GM19328 (cell line): ENCODE results near the gene CMIP.
"Not testable (repeated sequence)": the region's sequence is repeated elsewhere in the genome, so short reads cannot be mapped to it uniquely, and the experiment has no call there.

Source experiments
- ATAC-seq: cut with Tn5 transposase; IDR thresholded peaks from one replicate; pipeline ENCODE4 v1.9.1; 2021; ENCODE audit warnings: mild to moderate bottlenecking, moderate library complexity; ENCODE audit not compliant: unreplicated experiment

Gene CMIP

DNA sequence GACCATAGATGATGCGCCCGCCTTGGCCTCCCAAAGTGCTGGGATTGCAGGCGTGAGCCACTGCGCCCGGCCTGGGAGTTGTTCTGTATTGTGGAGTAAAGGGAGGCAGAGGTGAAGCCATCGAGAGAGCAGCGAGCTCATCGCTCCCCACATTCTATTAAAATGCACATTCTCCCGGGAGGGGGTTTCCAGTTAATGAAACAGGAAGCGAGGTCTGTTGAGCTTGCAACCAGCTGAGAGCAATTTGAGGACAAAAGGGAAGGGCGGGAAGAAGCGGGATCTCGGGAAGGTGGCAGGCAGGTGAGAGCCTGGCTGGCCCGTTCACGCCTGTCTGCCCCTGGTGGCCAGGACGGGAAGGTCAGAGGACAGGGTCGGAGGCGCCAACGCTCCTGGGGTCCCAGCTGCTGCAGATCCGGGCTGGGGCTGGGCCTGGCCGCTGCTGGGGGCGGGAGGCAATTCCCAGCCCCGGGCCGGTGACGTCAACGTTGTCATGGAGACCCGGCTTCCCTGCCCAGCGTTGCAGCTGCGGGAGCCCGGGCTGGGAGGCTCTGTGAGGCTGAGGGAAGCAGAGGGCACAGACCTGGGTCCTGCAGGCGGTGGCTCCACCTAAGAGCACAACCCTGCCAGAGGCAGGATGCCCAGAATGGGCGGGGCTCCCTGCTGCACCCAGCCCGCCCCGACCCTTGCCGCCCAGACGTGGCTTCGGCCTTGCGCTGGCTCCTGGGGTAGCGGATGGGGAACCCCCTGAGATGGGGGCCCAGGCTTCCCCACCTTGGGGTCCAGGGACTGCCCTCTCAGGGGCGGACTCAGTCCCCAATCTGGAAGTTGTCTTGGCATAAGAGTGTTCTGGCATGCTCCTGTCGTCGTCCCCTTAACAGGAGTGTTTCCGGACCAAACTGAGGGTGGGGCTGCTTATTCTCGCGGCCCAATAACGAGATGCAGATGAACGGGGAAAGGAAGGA, 285.8 kb downstream of the CMIP start:
- ATAC-seq, result peak; percentile 79

GRCh38 chr16:81731649-81732048, 287.0 kb downstream of the CMIP start:
- ATAC-seq, result no peak

GRCh38 chr16:81732699-81733098, 288.1 kb downstream of the CMIP start:
- no peak for ATAC-seq

DNA sequence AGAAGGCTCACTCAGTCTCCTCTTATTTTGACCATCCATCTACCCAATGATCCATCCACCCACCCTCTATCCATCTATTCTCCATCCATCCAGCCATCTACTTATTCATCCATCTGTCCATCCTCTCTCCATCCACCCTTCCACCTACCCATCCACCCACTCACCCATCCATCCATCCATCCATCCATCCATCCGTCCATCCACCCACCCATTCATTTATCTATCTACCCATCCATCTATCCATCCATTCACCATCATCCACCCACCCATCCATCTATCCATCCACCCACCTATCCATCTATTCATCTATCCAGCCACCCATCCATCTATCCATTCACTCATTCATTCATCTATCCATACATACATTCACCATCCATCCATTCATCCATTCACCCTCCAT, 288.7 kb downstream of the CMIP start:
- ATAC-seq, result no peak

DNA sequence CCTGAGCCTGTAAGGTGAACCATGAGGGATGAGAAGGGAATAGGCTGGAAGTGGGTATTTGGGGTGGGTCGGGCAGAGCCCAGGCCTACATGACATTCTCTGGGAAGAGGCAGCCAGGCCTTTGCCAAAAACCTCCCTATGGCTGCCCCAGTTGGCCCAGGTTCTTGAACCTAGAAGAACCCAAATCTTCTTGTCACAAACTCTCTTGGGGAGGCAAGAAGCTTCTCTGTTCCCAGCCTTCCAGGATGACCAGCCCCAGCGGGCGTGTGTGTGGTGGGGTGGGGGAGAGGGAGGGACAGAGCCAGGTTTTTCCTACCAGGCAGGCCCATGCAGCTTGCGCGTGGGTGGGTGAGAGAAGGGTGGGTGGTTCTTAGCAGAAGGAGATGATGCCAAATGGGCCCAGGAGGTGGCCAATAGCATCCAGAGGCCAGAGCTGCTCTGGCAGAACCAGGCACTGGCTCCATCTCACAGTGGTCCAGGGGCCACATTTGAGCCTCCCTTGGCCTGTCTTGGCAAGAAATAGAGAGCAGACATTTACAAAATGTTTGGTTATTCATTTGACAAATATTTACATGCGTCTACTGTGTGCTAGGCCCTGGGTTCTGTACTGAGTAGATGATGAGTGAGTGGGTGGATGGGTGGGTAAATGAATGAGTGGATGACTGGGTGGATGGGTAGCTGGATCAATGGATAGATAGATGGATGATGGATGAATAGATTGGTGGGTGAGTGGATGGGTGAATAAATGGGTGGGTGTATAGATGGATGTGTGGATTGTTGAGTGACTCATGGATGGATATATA, 290.2 kb downstream of the CMIP start:
- no peak for ATAC-seq

GRCh38 chr16:81737885-81738536, 293.4 kb downstream of the CMIP start:
- peak; percentile 56 for ATAC-seq

- no peak for ATAC-seq
These were observed 294.3 kb downstream of the CMIP start for GRCh38 chr16:81738783-81739496.

DNA sequence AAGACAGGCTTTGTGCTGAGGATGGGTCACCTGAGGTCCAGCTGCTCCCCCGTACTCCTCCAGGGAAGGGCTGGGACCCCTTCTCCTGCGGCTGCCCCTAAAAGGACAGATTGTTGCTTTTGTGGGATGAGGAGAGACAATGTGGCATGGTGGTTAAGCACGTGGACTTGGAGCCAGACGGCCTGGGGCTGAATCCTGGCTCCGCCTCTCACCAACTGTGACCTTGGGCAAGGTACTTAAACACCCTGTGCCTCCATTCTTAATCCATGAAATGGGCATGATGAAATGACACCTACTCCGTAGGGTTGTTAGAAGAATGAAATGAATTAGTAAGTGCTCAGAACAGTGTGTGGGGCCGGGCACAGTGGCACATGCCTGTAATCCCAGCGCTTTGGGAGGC, 294.9 kb downstream of the CMIP start:
- ATAC-seq, result no peak

DNA sequence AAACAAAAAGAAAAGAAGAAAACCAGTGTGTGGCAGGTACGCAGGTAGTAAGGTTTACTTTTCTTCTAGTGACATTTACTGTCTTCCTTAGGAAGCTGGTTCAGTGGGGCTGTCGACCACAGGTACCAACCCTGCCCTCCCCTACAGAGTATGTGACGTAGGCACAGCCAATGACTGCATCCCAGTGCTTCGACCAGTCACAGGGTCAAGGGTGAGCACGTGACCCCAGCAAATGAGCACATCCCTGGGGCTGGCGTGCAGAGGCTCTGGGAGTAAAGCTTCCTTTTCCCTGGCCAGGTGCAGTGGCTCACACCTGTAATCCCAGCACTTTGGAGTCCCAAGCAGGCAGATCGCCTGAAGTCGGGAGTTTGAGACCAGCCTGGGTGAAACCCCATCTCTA, 295.6 kb downstream of the CMIP start:
- peak; percentile 58 for ATAC-seq

- ATAC-seq, result not testable (repeated sequence)
These were observed 296.8 kb downstream of the CMIP start for GRCh38 chr16:81741430-81741770.

- ATAC-seq, result no peak
These were observed 299.8 kb downstream of the CMIP start for GRCh38 chr16:81744385-81744784.

DNA sequence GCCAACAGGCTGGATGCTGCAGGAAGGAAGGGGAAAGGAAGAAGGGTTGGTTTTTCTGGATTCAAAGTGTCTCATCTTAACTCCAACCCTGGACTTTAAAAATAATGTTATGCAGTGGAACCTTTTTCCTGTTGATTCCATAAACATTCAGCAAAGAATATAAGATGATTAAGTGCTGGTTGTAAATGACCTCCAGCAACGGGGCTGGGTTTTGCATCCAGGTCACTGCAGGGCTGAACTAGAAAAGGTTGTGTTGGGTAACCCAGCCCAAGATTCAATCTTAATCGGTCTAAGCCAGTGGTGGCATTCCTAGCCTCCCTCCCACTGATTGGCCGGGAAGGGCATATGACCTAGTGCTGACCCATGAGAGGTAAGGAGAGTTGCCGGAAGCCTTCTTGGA, 300.3 kb downstream of the CMIP start:
- no peak for ATAC-seq

DNA sequence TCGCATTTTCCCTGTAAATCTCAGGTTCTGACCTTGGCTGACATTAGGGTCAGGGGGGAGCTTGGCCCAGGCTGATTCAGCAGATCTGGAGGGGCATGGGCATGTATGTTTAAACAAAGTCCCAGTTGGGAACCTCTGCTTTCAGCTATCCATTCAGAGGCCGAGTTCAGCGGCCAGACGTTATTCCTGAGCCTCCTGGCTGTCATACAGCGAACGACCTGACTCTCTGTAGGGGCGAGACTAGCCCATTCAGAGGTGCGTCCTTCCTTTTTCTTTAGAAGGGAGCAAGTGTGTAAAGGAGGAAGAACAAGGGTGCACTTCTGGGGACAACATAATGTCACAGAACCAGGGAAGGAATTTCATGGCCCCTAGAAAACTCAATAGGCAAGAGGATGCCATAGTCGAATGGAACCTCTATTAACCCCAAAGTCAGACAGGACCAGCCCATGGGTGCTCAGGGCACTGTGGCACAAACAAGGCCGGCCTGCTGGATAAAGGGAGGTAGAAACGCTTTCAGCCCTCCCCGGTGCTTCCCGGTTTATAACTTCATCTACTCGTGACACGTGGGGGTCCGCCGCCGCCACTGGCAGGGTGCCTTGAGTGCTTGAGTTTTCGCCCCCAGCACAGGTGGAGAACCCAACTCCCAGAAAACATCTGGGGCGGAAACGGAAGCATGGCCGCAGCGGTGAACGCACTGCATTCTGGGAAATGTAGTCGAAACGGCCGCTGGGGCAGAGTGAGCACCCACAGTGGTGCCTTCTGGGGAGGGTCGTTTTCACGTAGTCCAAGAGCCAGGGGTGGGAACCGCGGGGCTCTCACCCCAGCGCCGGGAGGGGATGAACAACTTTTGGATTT, 301.3 kb downstream of the CMIP start:
- ATAC-seq, result peak; percentile 80

DNA sequence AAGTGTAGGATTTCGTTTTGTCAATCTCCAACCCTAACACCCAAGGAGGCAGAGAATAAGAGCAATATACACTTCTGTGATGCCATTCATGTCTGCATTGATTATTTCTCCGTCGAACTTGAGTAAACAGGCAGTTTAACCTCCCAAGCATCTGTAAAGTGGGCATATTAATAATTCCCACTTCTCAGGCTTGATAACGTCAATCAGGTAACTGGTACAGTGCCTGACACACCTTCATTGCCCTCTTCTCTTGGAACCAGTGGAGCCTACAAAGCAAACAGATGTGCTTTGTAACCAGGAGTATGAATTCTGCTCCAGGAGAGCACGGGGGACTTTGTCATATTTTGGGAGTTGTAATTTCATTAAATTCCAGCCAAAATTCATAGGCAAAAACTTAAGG, 302.0 kb downstream of the CMIP start:
- no peak for ATAC-seq

- ATAC-seq, result no peak
These were observed 304.0 kb downstream of the CMIP start for GRCh38 chr16:81748476-81749198.

- peak; percentile 72 for ATAC-seq
These were observed 307.7 kb downstream of the CMIP start for GRCh38 chr16:81752225-81752875.

GRCh38 chr16:81752876-81753227, 308.2 kb downstream of the CMIP start:
- no peak for ATAC-seq

DNA sequence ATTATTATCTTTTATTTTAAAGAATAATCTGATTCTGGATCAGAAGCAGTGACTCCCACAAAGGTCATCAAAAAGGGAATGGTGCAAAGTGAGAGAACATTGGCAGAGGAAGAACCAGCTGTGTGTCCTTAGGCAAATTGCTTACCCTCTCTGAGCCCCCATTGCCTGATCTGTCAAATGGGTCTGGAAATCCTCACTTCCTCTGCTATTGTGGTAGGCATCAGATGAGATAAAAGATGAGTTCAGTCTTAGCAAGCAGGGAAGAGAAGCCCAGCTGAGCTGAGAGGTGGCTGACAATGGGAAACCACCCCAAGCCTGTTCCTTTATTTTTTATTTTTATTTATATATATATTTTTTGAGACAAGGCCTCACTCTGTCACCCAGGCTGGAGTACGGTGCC, 310.2 kb downstream of the CMIP start:
- ATAC-seq, result no peak
